ENCODE measurements around the gene DDC. TPM values are rescaled to one million over a fixed set of nuclear protein-coding genes. Genes with fewer than 3 reads are reported as not detected.

DDC gene
- total and polyA plus RNA-seq, 2 donors (not counting 1 experiment from before 2014, with no cell fraction given) = not detected

DNA sequence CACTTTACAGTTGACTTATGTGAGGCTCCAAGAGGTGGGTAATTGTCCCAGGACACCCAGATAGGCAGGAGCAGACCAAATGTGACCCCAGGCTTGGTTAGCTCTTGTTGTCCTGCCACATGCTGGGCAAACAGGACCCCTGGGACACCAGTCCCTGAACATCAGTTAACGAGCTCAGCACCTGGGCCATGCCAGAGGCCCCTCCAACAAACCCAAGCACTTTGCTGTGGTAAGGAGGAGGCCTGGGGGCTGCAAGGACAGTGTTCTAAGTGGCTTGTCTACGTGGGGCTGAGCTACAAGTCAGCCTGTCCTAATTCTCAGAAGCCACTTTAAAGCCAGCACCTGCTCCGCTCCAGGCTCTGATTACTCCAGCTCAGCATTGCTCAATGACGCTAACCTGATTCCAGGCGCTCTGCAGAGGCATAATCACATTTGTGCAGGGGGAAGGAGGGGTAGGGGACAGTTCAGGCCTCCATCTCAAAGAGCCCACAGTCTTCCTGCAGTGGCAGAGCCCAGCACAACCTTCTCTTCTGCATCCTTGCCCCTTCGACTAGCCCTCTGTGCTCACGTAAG is 57.2 kb downstream of the DDC start:
- no peaks in the 10 kb centered on the region for H3K79me2 ChIP-seq (ENCODE audit: control insufficient read depth, insufficient read depth, low read length)
- H3K4me2 ChIP-seq (replicated peaks; ENCODE audit: low read depth, low read length, poor library complexity, severe bottlenecking) = no peak overlapping the region
- TF ChIP-seq, protein P1, sequence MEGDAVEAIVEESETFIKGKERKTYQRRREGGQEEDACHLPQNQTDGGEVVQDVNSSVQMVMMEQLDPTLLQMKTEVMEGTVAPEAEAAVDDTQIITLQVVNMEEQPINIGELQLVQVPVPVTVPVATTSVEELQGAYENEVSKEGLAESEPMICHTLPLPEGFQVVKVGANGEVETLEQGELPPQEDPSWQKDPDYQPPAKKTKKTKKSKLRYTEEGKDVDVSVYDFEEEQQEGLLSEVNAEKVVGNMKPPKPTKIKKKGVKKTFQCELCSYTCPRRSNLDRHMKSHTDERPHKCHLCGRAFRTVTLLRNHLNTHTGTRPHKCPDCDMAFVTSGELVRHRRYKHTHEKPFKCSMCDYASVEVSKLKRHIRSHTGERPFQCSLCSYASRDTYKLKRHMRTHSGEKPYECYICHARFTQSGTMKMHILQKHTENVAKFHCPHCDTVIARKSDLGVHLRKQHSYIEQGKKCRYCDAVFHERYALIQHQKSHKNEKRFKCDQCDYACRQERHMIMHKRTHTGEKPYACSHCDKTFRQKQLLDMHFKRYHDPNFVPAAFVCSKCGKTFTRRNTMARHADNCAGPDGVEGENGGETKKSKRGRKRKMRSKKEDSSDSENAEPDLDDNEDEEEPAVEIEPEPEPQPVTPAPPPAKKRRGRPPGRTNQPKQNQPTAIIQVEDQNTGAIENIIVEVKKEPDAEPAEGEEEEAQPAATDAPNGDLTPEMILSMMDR (IDR thresholded peaks at IDR 0.05) = no peak
- no peak for TF ChIP-seq EZH2 (IDR thresholded peaks at IDR 0.05; ENCODE audit: borderline replicate concordance, insufficient read depth, low read depth, low read length, poor library complexity, severe bottlenecking)
- H3K27me3 ChIP-seq (replicated peaks in 1 of 4; ENCODE audit: control extremely low read depth in 1 of 4, control insufficient read depth in 3 of 4, insufficient read depth in 4 of 4, low read length in 3 of 4) = peaks cover 0 to 9% (median 0%) of the 10 kb centered on the region in 4 experiments
- ChIA-PET POLR2A (no interaction called here), CTCF (interaction anchor here (0.5 kb wide), 1 partner anchor 49 kb away, joined by 3 read pairs; no protein-coding TSS in a partner anchor)
- H3K4me3 ChIP-seq (ENCODE audit: control extremely low read depth in 1 of 5, extremely low read depth in 1 of 5, insufficient read depth in 1 of 5, low read depth in 2 of 5, low read length in 4 of 5) = no peak overlapping the region
- no peaks in the 10 kb centered on the region for H3K36me3 ChIP-seq (replicated peaks in 1 of 2; ENCODE audit: control extremely low read depth in 1 of 2, control insufficient read depth in 1 of 2, extremely low read depth in 1 of 2, insufficient read depth in 2 of 2, low read length in 1 of 2)
- no peaks in the 10 kb centered on the region for H3K9me3 ChIP-seq (ENCODE audit: control extremely low read depth in 1 of 3, control insufficient read depth in 2 of 3, insufficient read depth in 1 of 3, low read length in 2 of 3)
- H3K9ac ChIP-seq (ENCODE audit: low read length) = no peak overlapping the region
- Mint-ChIP-seq H3K4me3 (no peak overlapping the region), H3K27ac (no peak overlapping the region), H3K27me3 (peaks cover 31% of the 10 kb centered on the region), H3K4me1 (no peaks in the 10 kb centered on the region), H3K9me3 (ENCODE audit: insufficient read depth) (no peaks in the 10 kb centered on the region)
- H2AFZ ChIP-seq (ENCODE audit: insufficient read depth, low read depth, low read length, poor library complexity, severe bottlenecking) = no peak overlapping the region
- WGBS (ENCODE audit: insufficient coverage) = 86% methylated on average over 7 of the region's 7 CpGs
- H3K4me1 ChIP-seq (ENCODE audit: control insufficient read depth in 2 of 2, insufficient read depth in 2 of 2, low read length in 2 of 2) = no peaks in the 10 kb centered on the region
- DNase-seq (no peak), ATAC-seq (ENCODE audit: low read depth) (no peak)
- H4K20me1 ChIP-seq (ENCODE audit: control insufficient read depth, insufficient read depth, low read length, poor library complexity, severe bottlenecking) = no peaks in the 10 kb centered on the region
- intact Hi-C loops (cut with micrococcal nuclease) = no loop called here
- H3K27ac ChIP-seq (ENCODE audit: low read length in 2 of 2) = no peak overlapping the region

DNA sequence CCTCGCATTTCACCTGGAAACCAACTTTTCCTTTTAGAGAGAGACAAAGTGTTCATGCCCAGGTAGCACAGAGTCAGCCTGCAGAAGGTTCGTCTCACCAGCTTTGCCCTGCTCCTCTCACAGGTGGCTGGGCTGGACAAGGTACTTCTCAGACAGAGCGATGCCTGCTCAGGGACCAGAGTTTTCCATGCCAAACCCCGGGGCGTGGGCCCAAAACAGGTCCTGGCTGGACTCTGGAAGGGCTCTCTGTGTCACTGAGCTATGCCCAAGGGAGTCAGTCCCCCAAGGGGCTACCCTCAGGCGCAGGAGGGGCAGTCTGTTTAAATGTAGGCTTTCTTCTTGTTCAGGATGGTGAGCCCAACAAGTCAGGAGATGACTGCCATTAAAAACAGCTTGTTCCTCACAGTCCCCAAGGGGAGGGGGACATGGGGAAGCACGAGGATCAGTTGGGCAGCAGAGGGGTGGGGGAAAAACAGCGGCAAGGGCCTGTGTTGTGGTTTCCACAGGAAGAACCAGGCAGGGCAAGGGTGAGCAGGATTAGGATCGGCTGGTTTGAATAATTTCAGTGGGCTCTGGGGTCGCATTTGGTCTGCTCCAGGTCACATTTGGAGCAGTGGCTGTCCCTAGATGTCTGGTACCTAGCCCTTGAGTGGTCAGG is 59.5 kb downstream of the DDC start:
- H4K20me1 ChIP-seq (ENCODE audit: control insufficient read depth, insufficient read depth, low read length, poor library complexity, severe bottlenecking) = no peaks in the 10 kb centered on the region
- no peak overlapping the region for H3K4me3 ChIP-seq (ENCODE audit: control extremely low read depth in 1 of 5, extremely low read depth in 1 of 5, insufficient read depth in 1 of 5, low read depth in 2 of 5, low read length in 4 of 5)
- no peak overlapping the region for H3K27ac ChIP-seq (ENCODE audit: low read length in 2 of 2)
- H3K4me2 ChIP-seq (replicated peaks; ENCODE audit: low read depth, low read length, poor library complexity, severe bottlenecking) = no peak overlapping the region
- ChIA-PET POLR2A (no interaction called here), CTCF (no interaction called here)
- H3K4me1 ChIP-seq (ENCODE audit: control insufficient read depth in 2 of 2, insufficient read depth in 2 of 2, low read length in 2 of 2) = no peaks in the 10 kb centered on the region
- no peak for TF ChIP-seq EZH2 (IDR thresholded peaks at IDR 0.05; ENCODE audit: borderline replicate concordance, insufficient read depth, low read depth, low read length, poor library complexity, severe bottlenecking)
- TF ChIP-seq, protein P1 (IDR thresholded peaks at IDR 0.05) = no peak
- peaks cover 25% of the 10 kb centered on the region for H3K27me3 Mint-ChIP-seq
- no peak overlapping the region for H2AFZ ChIP-seq (ENCODE audit: insufficient read depth, low read depth, low read length, poor library complexity, severe bottlenecking)
- H3K9me3 ChIP-seq (ENCODE audit: control extremely low read depth in 1 of 3, control insufficient read depth in 2 of 3, insufficient read depth in 1 of 3, low read length in 2 of 3) = peaks cover 0 to 3% (median 0%) of the 10 kb centered on the region in 3 donors
- DNase-seq (no peak), ATAC-seq (ENCODE audit: low read depth) (no peak)
- H3K27ac Mint-ChIP-seq = no peak overlapping the region
- H3K9ac ChIP-seq (ENCODE audit: low read length) = no peak overlapping the region
- H3K4me1 Mint-ChIP-seq = no peaks in the 10 kb centered on the region
- 47% methylated on average over 10 of the region's 10 CpGs for WGBS (ENCODE audit: insufficient coverage)
- H3K9me3 Mint-ChIP-seq (ENCODE audit: insufficient read depth) = no peaks in the 10 kb centered on the region
- intact Hi-C loops (cut with micrococcal nuclease) = no loop called here
- no peaks in the 10 kb centered on the region for H3K27me3 ChIP-seq (replicated peaks in 1 of 4; ENCODE audit: control extremely low read depth in 1 of 4, control insufficient read depth in 3 of 4, insufficient read depth in 4 of 4, low read length in 3 of 4)
- H3K79me2 ChIP-seq (ENCODE audit: control insufficient read depth, insufficient read depth, low read length) = no peaks in the 10 kb centered on the region
- H3K36me3 ChIP-seq (replicated peaks in 1 of 2; ENCODE audit: control extremely low read depth in 1 of 2, control insufficient read depth in 1 of 2, extremely low read depth in 1 of 2, insufficient read depth in 2 of 2, low read length in 1 of 2) = no peaks in the 10 kb centered on the region
- H3K4me3 Mint-ChIP-seq = no peak overlapping the region
